ENCODE measurements around the gene SLC16A10.

The SLC16A10 gene

DNA sequence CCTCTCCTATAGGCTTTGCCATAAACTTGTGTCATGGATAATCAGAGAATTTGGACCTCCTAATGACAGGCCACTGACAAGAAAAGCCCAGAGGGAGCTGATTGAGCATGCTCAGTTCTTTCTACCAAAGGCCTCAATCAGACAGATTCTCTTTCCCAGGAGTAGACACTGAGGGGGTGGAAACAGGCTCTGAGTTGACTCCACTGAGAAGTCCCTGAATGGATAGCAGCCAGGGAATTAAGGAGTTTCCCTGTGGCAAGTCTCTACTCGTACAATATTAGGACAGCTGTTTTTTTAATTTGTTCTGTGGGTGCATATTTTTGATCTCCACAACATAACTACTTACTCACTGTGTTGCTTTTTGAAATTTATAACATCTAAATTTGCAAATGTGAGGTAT is 63.3 kb downstream of the SLC16A10 start:
- H3K27ac ChIP-seq, result no peak overlapping the region
- TF ChIP-seq, protein P1, sequence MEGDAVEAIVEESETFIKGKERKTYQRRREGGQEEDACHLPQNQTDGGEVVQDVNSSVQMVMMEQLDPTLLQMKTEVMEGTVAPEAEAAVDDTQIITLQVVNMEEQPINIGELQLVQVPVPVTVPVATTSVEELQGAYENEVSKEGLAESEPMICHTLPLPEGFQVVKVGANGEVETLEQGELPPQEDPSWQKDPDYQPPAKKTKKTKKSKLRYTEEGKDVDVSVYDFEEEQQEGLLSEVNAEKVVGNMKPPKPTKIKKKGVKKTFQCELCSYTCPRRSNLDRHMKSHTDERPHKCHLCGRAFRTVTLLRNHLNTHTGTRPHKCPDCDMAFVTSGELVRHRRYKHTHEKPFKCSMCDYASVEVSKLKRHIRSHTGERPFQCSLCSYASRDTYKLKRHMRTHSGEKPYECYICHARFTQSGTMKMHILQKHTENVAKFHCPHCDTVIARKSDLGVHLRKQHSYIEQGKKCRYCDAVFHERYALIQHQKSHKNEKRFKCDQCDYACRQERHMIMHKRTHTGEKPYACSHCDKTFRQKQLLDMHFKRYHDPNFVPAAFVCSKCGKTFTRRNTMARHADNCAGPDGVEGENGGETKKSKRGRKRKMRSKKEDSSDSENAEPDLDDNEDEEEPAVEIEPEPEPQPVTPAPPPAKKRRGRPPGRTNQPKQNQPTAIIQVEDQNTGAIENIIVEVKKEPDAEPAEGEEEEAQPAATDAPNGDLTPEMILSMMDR (IDR thresholded peaks at IDR 0.05), result no peak
- no peak for TF ChIP-seq ZFX (IDR thresholded peaks at IDR 0.05; ENCODE audit: borderline replicate concordance)

DNA sequence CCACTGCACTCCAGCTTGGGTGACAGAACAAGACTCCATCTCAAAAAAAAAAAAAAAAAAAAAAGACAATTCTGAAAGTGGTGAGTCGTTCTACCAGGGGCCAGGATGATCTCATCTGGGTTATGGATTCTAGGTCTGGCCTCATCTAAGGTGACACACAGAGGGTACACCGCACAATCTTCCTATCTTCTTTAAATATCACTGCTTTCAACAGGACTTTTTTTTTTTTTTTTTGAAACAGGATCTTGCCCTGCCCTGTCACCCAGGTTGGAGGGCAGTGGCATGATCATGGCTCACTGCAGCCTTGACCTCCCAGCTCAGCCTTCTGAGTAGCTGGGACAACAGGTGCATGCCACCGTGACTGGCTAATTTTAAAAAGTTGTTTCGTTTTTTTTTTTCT is 67.7 kb downstream of the SLC16A10 start:
- TF ChIP-seq ZFX (IDR thresholded peaks at IDR 0.05; ENCODE audit: borderline replicate concordance), result no peak
- TF ChIP-seq, protein P1 (IDR thresholded peaks at IDR 0.05), result no peak
- no peak overlapping the region for H3K27ac ChIP-seq

DNA sequence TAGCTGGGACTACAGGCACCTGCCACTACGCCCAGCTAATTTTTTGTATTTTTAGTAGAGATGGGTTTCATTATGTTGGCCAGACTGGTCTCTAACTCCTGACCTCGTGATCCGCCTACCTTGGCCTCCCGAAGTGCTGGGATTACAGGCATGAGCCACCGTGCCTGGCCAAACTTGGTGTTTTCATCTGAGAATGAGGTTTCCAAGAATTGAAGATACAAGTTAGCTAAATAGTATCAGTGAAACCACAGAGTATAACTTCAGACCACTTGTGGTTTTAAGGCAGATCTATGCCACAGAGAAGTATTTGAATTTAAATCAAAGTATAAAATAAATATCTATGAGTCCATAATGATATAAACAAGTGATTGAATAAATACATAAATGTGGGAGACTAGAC is 70.1 kb downstream of the SLC16A10 start:
- no peak overlapping the region for H3K27ac ChIP-seq
- TF ChIP-seq, protein P1 (IDR thresholded peaks at IDR 0.05), result no peak
- TF ChIP-seq ZFX (IDR thresholded peaks at IDR 0.05; ENCODE audit: borderline replicate concordance), result no peak

DNA sequence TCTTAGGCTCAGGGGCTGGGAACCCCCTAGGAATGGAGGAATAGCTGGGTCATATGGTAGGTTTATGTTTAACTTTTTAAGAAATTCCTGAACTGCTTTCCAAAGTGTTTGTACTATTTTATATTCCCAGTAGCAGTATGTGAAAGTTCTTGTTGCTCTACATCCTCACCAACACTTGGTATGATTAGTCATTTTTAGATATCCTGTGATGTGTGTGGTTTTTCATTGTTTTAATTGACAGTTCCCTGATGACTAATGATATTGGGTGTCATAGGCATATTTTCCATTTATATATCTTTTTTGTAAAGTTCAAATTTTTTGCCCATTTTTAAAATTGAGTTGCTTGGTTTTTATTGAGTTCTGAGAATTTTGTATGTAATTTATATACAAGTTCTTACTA is 72.3 kb downstream of the SLC16A10 start:
- no peak for TF ChIP-seq ZFX (IDR thresholded peaks at IDR 0.05; ENCODE audit: borderline replicate concordance)
- TF ChIP-seq, protein P1 (IDR thresholded peaks at IDR 0.05), result no peak
- H3K27ac ChIP-seq, result no peak overlapping the region

DNA sequence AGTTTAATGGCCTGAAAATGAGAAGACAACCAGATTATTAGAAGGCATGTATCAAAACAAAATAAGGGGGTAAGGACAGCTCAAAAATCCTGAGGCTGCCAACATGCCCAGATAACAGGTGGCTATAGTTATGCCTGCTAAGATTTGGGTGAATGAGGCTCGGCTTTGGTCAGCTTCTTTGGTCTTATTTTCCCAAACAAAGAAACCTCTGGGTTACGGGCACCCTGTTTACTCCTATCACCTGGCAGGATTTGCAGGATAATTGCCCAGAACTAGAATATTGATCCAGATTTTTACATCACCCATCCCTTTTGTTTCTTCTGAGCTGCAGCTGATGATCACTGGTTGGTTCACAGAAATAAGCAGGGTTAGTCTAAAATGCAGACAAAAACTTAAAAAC is 74.3 kb downstream of the SLC16A10 start:
- no peak for TF ChIP-seq ZFX (IDR thresholded peaks at IDR 0.05; ENCODE audit: borderline replicate concordance)
- TF ChIP-seq, protein P1 (IDR thresholded peaks at IDR 0.05), result no peak
- no peak overlapping the region for H3K27ac ChIP-seq

DNA sequence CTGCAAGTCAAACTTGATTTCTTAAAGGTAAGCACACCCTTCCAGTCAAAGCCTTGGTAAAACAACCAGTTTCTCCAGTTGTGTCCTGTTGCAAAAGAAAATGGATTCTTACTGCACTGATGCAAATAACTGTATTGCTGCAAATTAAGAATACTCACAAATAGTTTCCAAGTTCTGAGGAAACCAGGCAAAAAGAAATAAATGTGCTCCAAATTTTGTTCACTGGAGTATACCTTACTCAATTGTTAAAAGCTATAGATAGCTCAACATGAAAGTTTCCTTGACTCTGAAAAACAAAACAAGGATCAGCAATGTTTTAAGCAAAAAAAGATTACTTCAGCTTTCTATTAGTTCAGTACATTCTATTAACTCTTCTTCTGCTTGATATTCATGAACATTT is 75.2 kb downstream of the SLC16A10 start:
- no peak overlapping the region for H3K27ac ChIP-seq
- TF ChIP-seq, protein P1 (IDR thresholded peaks at IDR 0.05), result no peak
- no peak for TF ChIP-seq ZFX (IDR thresholded peaks at IDR 0.05; ENCODE audit: borderline replicate concordance)

DNA sequence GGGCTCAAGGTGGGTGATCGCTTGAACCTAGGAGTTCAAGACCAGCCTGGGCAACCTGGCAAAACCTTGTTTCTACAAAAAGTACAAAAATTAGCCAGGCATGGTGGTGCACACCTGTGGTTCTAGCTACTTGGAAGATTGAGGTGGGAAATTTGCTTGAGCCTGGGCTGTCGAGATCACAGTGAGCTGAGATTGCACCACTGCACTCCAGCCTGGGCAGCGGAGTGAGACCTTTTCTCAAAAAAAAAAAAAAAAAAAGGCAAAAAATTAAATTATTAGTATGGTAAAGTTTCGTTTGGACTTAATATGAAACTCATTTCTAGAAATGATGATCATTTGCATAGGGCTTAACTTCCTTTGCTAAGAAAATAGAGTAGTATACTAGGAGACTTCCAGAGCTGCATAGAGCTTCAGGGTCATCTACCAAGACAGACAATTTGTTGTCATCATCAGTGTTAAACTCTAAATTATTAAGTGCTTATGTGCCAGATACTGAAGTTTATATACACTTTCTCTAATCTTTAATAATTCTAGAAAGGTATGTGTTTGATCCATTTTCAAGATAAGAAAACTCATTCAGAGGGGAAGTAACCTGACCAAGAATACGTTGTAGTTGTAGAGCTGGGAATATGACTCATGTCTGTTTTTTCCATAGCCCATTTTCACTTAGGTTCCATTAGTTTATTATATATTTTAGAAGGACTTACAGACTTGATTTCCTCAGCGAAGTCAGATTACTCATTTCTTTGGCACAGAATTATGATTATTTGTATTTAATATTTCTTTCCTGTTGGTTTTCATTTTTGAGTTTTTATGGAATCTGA is 84.5 kb downstream of the SLC16A10 start:
- H3K27ac ChIP-seq, result no peak overlapping the region
- TF ChIP-seq, protein P1 (IDR thresholded peaks at IDR 0.05), result no peak
- TF ChIP-seq ZFX (IDR thresholded peaks at IDR 0.05; ENCODE audit: borderline replicate concordance), result no peak
